ENCODE measurements around the gene CRABP2. TPM values are rescaled to one million over a fixed set of nuclear protein-coding genes. Genes with fewer than 3 reads are reported as not detected.

Gene CRABP2
- total and polyA plus RNA-seq, 2 of the 13 experiments (the other 11 are each of a cell fraction or from before 2014, with no cell fraction given) = 0.40 to 0.60 TPM

DNA sequence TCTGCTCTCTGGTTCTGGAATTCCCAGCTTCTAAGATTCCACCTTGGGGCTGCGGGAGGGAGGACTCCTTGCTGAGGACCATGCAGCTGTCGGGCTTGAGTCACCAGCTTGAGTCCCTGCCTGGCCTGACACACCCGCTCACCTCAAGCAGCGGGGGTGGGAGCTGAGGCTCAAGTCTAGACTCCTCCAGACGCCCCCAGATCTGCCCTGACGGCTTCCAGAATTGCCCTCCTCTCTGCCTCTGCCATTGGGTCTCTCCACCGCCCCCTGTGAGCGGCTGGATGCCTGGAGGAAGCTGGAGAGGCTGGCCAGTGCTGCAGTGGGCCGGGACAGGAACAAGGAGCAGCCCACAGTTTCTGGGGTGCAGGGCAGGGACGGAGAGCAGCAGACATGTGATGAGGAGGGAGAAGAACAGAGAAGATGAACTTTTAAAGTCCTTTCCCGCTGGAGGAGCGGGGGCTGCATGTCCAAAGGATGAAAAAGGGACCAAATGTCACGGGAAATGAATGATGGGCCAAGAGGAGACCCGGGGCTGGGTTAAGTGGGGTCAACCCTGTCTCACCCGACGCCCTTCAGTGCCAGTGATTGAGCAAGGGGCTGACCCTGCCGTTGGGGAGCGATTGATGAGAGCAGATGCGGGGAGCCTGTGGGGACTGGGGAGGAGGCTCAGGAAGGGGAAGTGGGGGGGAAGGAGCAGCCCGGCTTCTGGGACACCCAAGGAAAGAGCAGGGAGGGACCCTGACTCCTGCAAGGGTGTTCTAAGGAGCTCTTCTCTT, 13.5 kb downstream of the CRABP2 start:
- Histone ChIP-seq H3K79me2 (ENCODE audit: insufficient read depth, low read length) (no peaks in the 10 kb centered on the region), H3K27me3 (ENCODE audit: control insufficient read depth in 1 of 2, insufficient read depth in 2 of 2, low read length in 2 of 2) (peaks cover 14 to 47% of the 10 kb centered on the region in 2 experiments), H4K20me1 (ENCODE audit: insufficient read depth, low read length) (no peaks in the 10 kb centered on the region), H3K27ac (ENCODE audit: extremely low read length, insufficient read depth, low read length) (no peak overlapping the region), H3K4me1 (ENCODE audit: insufficient read depth, low read length) (peaks cover 40% of the 10 kb centered on the region), H3K36me3 (replicated peaks in 1 of 2; ENCODE audit: control insufficient read depth in 1 of 2, insufficient read depth in 2 of 2, low read length in 2 of 2) (no peaks in the 10 kb centered on the region), H3K9ac (ENCODE audit: insufficient read depth, low read depth, low read length) (no peak overlapping the region), H3K9me3 (ENCODE audit: low read length) (no peaks in the 10 kb centered on the region), H2AFZ (ENCODE audit: low read length) (no peak overlapping the region), H3K4me2 (ENCODE audit: low read depth, low read length) (no peak overlapping the region), H3K4me3 (replicated peaks in 1 of 3; ENCODE audit: insufficient read depth in 1 of 3, low read depth in 2 of 3, low read length in 3 of 3) (no peak overlapping the region)
- ChIA-PET POLR2A (interaction anchor here (0.7 to 2.0 kb wide), 3 partner anchors 15 to 37 kb away, joined by 3 to 5 read pairs (median 5); partner anchors contain the start of genes ISG20L2 and METTL25B), CTCF (ENCODE audit: low intra/inter-chr PET ratio, low total read pairs) (interaction anchor here (4.7 kb wide), 1 partner anchor 34 kb away, joined by 119 read pairs; the partner anchor contains the start of genes ISG20L2 and METTL25B)
- 8% methylated on average over 18 of the region's 20 CpGs for WGBS (ENCODE audit: low lambda C conversion rate)
- no TSS peak for BruUV-seq (replicated peaks)
- in situ Hi-C loops (cut with HindIII; ENCODE audit: extremely low pct_ligation_motif_present, low pct_unique_long_range_greater_than_20kb) (loop anchor here (10.0 kb wide), 2 partner anchors 173 to 233 kb away; partner anchors contain the start of genes LRRC71 and NTRK1), intact Hi-C loops (cut with micrococcal nuclease; ENCODE audit: unreplicated experiment) (no loop called here)
- TF ChIP-seq MAFK (conservative IDR thresholded peaks at IDR 0.05 in 1 of 2, IDR thresholded peaks at IDR 0.05 in 1 of 2; ENCODE audit: low read length in 2 of 2) (no peak), U2AF1 (optimal IDR thresholded peaks at IDR 0.05; ENCODE audit: low read depth, low read length) (no peak), ZNF577 (CRISPR knock-in tag; IDR thresholded peaks at IDR 0.05; ENCODE audit: borderline replicate concordance, low read depth) (no peak), ZNF263 (CRISPR knock-in tag; IDR thresholded peaks at IDR 0.05) (peak; percentile 77)
- ATAC-seq (peak; percentile 23), DNase-seq (ENCODE audit: low spot score) (no peak), FAIRE-seq (no peak)

DNA sequence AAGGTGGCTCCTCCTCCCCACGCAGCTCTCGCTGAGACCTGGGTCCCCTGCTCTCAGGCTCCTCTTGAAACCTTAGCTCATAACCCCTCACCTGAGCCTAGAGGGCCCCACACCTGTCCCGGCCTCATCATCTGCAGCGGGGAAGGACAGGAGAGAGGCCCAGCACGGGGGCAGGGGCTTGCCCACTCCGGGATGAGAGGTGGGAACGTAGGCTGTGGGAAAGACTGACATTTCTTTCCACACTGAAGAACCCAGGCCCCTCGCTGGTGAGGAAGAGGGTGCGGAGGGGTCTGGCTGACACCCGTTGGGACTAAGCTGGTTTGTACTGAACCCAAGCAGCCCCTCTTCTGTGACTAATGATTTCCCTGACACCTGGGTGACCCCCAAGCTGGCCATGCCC, 14.2 kb downstream of the CRABP2 start:
- no peaks in the 10 kb centered on the region for H3K79me2 ChIP-seq (ENCODE audit: insufficient read depth, low read length)
- H4K20me1 ChIP-seq (ENCODE audit: insufficient read depth, low read length) = no peaks in the 10 kb centered on the region
- no peaks in the 10 kb centered on the region for H3K9me3 ChIP-seq (ENCODE audit: low read length)
- WGBS (ENCODE audit: low lambda C conversion rate) = 17% methylated on average over 1 of the region's 10 CpGs
- peaks cover 40% of the 10 kb centered on the region for H3K4me1 ChIP-seq (ENCODE audit: insufficient read depth, low read length)
- in situ Hi-C loops (cut with HindIII; ENCODE audit: extremely low pct_ligation_motif_present, low pct_unique_long_range_greater_than_20kb) = loop anchor here (10.0 kb wide), 2 partner anchors 174 to 234 kb away; partner anchors contain the start of genes LRRC71 and NTRK1
- no peak for FAIRE-seq
- H3K9ac ChIP-seq (ENCODE audit: insufficient read depth, low read depth, low read length) = no peak overlapping the region
- peaks cover 14 to 46% of the 10 kb centered on the region in 2 experiments; a peak in 4 of 5 replicates for H3K27me3 ChIP-seq (ENCODE audit: control insufficient read depth in 1 of 2, insufficient read depth in 2 of 2, low read length in 2 of 2)
- no peak overlapping the region for H3K4me2 ChIP-seq (ENCODE audit: low read depth, low read length)
- no peak for ATAC-seq
- H2AFZ ChIP-seq (ENCODE audit: low read length) = no peak overlapping the region
- ChIA-PET POLR2A (interaction anchor here (0.7 to 2.0 kb wide), 3 partner anchors 16 to 37 kb away, joined by 3 to 5 read pairs (median 5); partner anchors contain the start of genes ISG20L2 and METTL25B), CTCF (ENCODE audit: low intra/inter-chr PET ratio, low total read pairs) (interaction anchor here (2.9 to 4.7 kb wide), 2 partner anchors 14 to 35 kb away, joined by 30 to 119 read pairs; partner anchors contain the start of genes CRABP2, ISG20L2 and METTL25B)
- no peak overlapping the region for H3K27ac ChIP-seq (ENCODE audit: extremely low read length, insufficient read depth, low read length)
- no peaks in the 10 kb centered on the region for H3K36me3 ChIP-seq (replicated peaks in 1 of 2; ENCODE audit: control insufficient read depth in 1 of 2, insufficient read depth in 2 of 2, low read length in 2 of 2)
- no peak overlapping the region for H3K4me3 ChIP-seq (replicated peaks in 1 of 3; ENCODE audit: insufficient read depth in 1 of 3, low read depth in 2 of 3, low read length in 3 of 3)
- intact Hi-C loops (cut with micrococcal nuclease; ENCODE audit: unreplicated experiment) = no loop called here
- no TSS peak for BruUV-seq (replicated peaks)
- DNase-seq (ENCODE audit: low spot score) = no peak
- TF ChIP-seq ZBTB37 (CRISPR knock-in tag; IDR thresholded peaks at IDR 0.05) (no peak), ZNF225 (CRISPR knock-in tag; IDR thresholded peaks at IDR 0.05) (no peak), MED1 (CRISPR knock-in tag; IDR thresholded peaks at IDR 0.05) (no peak), SOX13 (IDR thresholded peaks at IDR 0.05) (no peak), SOX13 (CRISPR knock-in tag; conservative IDR thresholded peaks at IDR 0.05 in 1 of 2, IDR thresholded peaks at IDR 0.05 in 1 of 2) (no peak)
- TF ChIP-seq, protein P1, sequence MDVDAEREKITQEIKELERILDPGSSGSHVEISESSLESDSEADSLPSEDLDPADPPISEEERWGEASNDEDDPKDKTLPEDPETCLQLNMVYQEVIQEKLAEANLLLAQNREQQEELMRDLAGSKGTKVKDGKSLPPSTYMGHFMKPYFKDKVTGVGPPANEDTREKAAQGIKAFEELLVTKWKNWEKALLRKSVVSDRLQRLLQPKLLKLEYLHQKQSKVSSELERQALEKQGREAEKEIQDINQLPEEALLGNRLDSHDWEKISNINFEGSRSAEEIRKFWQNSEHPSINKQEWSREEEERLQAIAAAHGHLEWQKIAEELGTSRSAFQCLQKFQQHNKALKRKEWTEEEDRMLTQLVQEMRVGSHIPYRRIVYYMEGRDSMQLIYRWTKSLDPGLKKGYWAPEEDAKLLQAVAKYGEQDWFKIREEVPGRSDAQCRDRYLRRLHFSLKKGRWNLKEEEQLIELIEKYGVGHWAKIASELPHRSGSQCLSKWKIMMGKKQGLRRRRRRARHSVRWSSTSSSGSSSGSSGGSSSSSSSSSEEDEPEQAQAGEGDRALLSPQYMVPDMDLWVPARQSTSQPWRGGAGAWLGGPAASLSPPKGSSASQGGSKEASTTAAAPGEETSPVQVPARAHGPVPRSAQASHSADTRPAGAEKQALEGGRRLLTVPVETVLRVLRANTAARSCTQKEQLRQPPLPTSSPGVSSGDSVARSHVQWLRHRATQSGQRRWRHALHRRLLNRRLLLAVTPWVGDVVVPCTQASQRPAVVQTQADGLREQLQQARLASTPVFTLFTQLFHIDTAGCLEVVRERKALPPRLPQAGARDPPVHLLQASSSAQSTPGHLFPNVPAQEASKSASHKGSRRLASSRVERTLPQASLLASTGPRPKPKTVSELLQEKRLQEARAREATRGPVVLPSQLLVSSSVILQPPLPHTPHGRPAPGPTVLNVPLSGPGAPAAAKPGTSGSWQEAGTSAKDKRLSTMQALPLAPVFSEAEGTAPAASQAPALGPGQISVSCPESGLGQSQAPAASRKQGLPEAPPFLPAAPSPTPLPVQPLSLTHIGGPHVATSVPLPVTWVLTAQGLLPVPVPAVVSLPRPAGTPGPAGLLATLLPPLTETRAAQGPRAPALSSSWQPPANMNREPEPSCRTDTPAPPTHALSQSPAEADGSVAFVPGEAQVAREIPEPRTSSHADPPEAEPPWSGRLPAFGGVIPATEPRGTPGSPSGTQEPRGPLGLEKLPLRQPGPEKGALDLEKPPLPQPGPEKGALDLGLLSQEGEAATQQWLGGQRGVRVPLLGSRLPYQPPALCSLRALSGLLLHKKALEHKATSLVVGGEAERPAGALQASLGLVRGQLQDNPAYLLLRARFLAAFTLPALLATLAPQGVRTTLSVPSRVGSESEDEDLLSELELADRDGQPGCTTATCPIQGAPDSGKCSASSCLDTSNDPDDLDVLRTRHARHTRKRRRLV (CRISPR knock-in tag; IDR thresholded peaks at IDR 0.05) = no peak
